HG02610 (cell line): ENCODE results near the gene GNMT.
"Not testable (repeated sequence)": the region's sequence is repeated elsewhere in the genome, so short reads cannot be mapped to it uniquely, and the experiment has no call there.

ENCODE experiments used
- ATAC-seq: cut with Tn5 transposase; IDR thresholded peaks from one replicate; pipeline ENCODE4 v1.9.1; 2021; ENCODE audit warnings: mild to moderate bottlenecking, moderate library complexity; ENCODE audit not compliant: unreplicated experiment

Gene GNMT

GRCh38 chr6:42973926-42974325 is 13.4 kb downstream of the GNMT start:
- no peak for ATAC-seq

GRCh38 chr6:42974919-42975505 is 14.5 kb downstream of the GNMT start:
- no peak for ATAC-seq

GRCh38 chr6:42978487-42978838 is 17.9 kb downstream of the GNMT start:
- peak; percentile 12 for ATAC-seq

GRCh38 chr6:42978839-42979522 is 18.4 kb downstream of the GNMT start, which contains the start of gene PEX6:
PEX6 (minus strand) TSS chr6:42979181; CDS start chr6:42979150, 31 bp downstream.
- ATAC-seq: peak; percentile 97

GRCh38 chr6:42979523-42980177 is 19.1 kb downstream of the GNMT start:
- peak; percentile 10 for ATAC-seq

GRCh38 chr6:42981836-42982235 is 21.3 kb downstream of the GNMT start:
- ATAC-seq: no peak

- peak; percentile 91 for ATAC-seq
Observed at GRCh38 chr6:42984001-42984923, 23.7 kb downstream of the GNMT start, which contains the start of gene PPP2R5D. PPP2R5D (plus strand) TSS chr6:42984570; CDS start chr6:42984678, 108 bp downstream.

GRCh38 chr6:42984924-42985475 is 24.4 kb downstream of the GNMT start:
- ATAC-seq: no peak

- no peak for ATAC-seq
Observed at GRCh38 chr6:42987533-42988451, 27.2 kb downstream of the GNMT start.

- ATAC-seq: no peak
Observed at GRCh38 chr6:42988486-42989020, 28.0 kb downstream of the GNMT start.

- ATAC-seq: no peak
Observed at GRCh38 chr6:42989923-42990322, 29.4 kb downstream of the GNMT start.

GRCh38 chr6:42993445-42993844 is 32.9 kb downstream of the GNMT start:
- ATAC-seq: no peak

GRCh38 chr6:42996513-42996912 is 36.0 kb downstream of the GNMT start:
- ATAC-seq: no peak

- ATAC-seq: not testable (repeated sequence)
Observed at GRCh38 chr6:42998205-42998604, 37.7 kb downstream of the GNMT start.

- ATAC-seq: no peak
Observed at GRCh38 chr6:43001843-43002242, 41.3 kb downstream of the GNMT start.

GRCh38 chr6:43005844-43006243 is 45.3 kb downstream of the GNMT start:
- ATAC-seq: no peak

- no peak for ATAC-seq
Observed at GRCh38 chr6:43006251-43006650, 45.7 kb downstream of the GNMT start.

GRCh38 chr6:43007126-43007525 is 46.6 kb downstream of the GNMT start:
- no peak for ATAC-seq

- ATAC-seq: no peak
Observed at GRCh38 chr6:43009124-43009523, 48.6 kb downstream of the GNMT start.
